Measurements from ENCODE around the gene STX16.

Gene STX16

GRCh38 chr20:58667975-58668374 is 16.9 kb downstream of the STX16 start:
- no peak for TF ChIP-seq JUND (IDR thresholded peaks at IDR 0.05; ENCODE audit: low read depth)
- in situ Hi-C loops (cut with HindIII; ENCODE audit: low pct_unique_long_range_greater_than_20kb, low sequenced_read_pairs): no loop called here
- no peak for DNase-seq (ENCODE audit: low read depth in 1 of 2, low spot score in 1 of 2)

DNA sequence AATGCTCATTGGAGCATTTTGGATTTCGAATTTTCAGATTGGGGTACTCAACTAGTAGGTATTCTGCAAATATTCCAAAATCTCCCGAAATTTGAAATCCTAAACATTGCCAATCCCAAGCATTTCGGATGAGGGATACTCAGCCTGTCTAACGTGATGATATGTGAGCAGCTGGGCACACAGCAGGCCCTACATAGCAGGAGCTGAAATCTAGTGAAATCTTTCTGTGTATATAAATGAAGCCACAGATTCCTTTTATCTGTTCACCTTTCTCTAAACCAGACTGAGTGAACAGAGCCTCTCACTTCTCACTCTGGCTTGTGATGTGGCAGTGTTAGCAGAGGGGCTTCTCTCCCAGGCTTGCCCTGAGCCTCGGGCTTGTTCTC is 17.8 kb downstream of the STX16 start:
- no peak for DNase-seq (ENCODE audit: low read depth in 1 of 2, low spot score in 1 of 2)
- TF ChIP-seq JUND (IDR thresholded peaks at IDR 0.05; ENCODE audit: low read depth): no peak
- in situ Hi-C loops (cut with HindIII; ENCODE audit: low pct_unique_long_range_greater_than_20kb, low sequenced_read_pairs): no loop called here

GRCh38 chr20:58669287-58670006 is 18.4 kb downstream of the STX16 start:
- DNase-seq (ENCODE audit: low read depth in 1 of 2, low spot score in 1 of 2): no peak
- TF ChIP-seq JUND (IDR thresholded peaks at IDR 0.05; ENCODE audit: low read depth): no peak
- in situ Hi-C loops (cut with HindIII; ENCODE audit: low pct_unique_long_range_greater_than_20kb, low sequenced_read_pairs): no loop called here

DNA sequence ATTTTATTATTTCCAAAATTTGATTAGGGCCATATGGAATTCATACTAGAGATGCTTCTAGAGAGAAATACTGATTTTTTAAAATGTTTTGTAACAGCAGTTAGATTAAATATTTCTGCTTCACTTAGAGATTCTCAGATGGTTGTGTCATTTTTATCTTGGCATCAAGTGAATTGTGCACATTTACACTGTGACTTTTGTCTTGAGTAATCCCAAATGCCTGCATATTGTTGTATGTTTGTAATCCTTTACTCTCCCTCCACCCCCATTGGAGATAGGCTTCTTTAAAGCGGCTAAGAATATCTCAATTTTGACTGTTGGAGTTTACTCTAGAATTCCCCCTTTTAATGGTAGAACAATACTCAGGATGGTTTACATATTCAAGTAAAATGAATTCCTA is 19.0 kb downstream of the STX16 start:
- DNase-seq (ENCODE audit: low read depth in 1 of 2, low spot score in 1 of 2): no peak
- no peak for TF ChIP-seq JUND (IDR thresholded peaks at IDR 0.05; ENCODE audit: low read depth)
- in situ Hi-C loops (cut with HindIII; ENCODE audit: low pct_unique_long_range_greater_than_20kb, low sequenced_read_pairs): no loop called here

DNA sequence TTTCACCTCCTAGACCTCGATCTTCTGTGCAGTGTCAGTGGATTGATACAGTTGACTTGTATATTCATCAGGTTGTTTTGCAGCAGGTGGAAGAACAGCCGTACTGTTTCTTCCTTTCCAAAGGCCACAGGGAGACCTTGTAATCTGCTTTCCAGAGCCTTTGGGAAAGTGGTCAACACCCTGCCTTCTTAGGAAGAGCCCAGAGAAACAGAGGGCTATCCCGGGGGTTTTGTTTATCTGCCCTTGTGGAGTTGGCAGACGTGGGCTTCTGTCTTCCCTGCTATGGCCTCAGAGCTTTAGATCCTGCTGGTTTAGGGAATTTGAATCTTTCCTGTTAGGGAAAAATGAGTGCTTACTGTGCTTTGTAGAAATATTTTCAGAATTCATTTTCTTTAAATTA is 19.6 kb downstream of the STX16 start:
- in situ Hi-C loops (cut with HindIII; ENCODE audit: low pct_unique_long_range_greater_than_20kb, low sequenced_read_pairs): no loop called here
- TF ChIP-seq JUND (IDR thresholded peaks at IDR 0.05; ENCODE audit: low read depth): no peak
- DNase-seq (ENCODE audit: low read depth in 1 of 2, low spot score in 1 of 2): no peak

- no peak for DNase-seq (ENCODE audit: low read depth in 1 of 2, low spot score in 1 of 2)
- no peak for TF ChIP-seq JUND (IDR thresholded peaks at IDR 0.05; ENCODE audit: low read depth)
- in situ Hi-C loops (cut with HindIII; ENCODE audit: low pct_unique_long_range_greater_than_20kb, low sequenced_read_pairs): no loop called here
These were observed 22.0 kb downstream of the STX16 start for GRCh38 chr20:58673119-58673518.

GRCh38 chr20:58675146-58675584 is 24.1 kb downstream of the STX16 start:
- no peak for DNase-seq (ENCODE audit: low read depth in 1 of 2, low spot score in 1 of 2)
- TF ChIP-seq JUND (IDR thresholded peaks at IDR 0.05; ENCODE audit: low read depth): no peak
- in situ Hi-C loops (cut with HindIII; ENCODE audit: low pct_unique_long_range_greater_than_20kb, low sequenced_read_pairs): no loop called here

DNA sequence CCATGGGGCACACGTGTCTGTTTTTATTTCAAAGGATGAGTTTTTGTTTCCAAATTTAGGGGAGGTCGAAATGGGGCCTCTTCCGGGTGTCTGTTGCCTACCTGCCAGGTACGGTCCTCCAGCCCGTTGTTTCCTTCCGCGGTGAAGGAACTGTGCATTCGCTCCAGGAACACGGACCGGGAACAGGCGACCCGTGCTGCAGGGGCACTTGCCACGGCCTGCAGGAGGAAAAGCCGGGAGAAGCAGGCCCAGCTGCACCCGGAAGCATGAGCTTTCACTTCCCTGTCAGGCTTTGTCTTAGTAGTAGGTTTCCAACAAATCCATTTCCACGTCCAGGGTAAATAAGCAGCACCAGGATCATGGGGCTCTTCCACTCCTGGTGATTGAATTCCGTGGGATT is 24.6 kb downstream of the STX16 start:
- in situ Hi-C loops (cut with HindIII; ENCODE audit: low pct_unique_long_range_greater_than_20kb, low sequenced_read_pairs): no loop called here
- DNase-seq (ENCODE audit: low read depth in 1 of 2, low spot score in 1 of 2): no peak
- TF ChIP-seq JUND (IDR thresholded peaks at IDR 0.05; ENCODE audit: low read depth): no peak

DNA sequence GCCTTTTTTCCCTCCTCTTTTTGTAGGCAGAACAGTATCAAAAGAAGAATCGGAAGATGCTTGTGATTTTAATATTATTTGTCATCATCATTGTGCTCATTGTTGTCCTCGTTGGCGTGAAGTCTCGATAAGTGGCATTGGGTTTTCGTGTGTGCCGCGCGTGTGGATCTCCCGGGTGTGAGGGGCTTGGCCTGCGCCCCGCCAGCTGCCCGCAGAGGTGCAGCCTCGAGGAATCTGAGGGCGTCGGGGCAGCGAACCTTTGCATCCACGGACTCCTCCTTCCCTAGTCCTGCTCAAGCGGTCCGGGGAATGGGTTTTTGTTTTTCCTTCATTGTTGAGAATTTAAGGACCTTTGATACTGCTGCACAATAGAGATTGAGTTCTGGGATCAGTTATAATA is 25.1 kb downstream of the STX16 start:
- in situ Hi-C loops (cut with HindIII; ENCODE audit: low pct_unique_long_range_greater_than_20kb, low sequenced_read_pairs): no loop called here
- no peak for DNase-seq (ENCODE audit: low read depth in 1 of 2, low spot score in 1 of 2)
- no peak for TF ChIP-seq JUND (IDR thresholded peaks at IDR 0.05; ENCODE audit: low read depth)

GRCh38 chr20:58677079-58677604 is 26.1 kb downstream of the STX16 start:
- no peak for DNase-seq (ENCODE audit: low read depth in 1 of 2, low spot score in 1 of 2)
- in situ Hi-C loops (cut with HindIII; ENCODE audit: low pct_unique_long_range_greater_than_20kb, low sequenced_read_pairs): no loop called here
- TF ChIP-seq JUND (IDR thresholded peaks at IDR 0.05; ENCODE audit: low read depth): no peak

DNA sequence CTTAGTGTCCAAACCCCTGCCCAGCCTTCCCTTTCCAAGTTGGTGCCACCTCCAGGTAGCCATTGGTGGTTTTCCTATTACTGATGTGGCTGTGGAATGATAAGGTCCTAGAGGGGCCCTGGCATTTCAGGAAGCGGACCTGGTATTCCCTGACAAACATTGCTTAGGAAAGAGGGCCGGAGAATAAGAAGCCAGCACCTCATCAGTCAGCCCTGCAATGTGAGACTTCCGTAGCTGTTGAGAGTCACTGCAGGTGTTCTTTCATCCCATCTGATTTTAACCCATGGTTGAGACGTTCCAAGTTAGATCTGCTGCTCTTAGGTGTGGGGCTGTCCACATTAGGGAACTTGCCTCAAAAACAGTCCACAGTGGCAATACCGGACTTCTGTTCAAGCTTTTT is 26.7 kb downstream of the STX16 start:
- in situ Hi-C loops (cut with HindIII; ENCODE audit: low pct_unique_long_range_greater_than_20kb, low sequenced_read_pairs): no loop called here
- no peak for TF ChIP-seq JUND (IDR thresholded peaks at IDR 0.05; ENCODE audit: low read depth)
- no peak for DNase-seq (ENCODE audit: low read depth in 1 of 2, low spot score in 1 of 2)

GRCh38 chr20:58678806-58679205 is 27.7 kb downstream of the STX16 start:
- TF ChIP-seq JUND (IDR thresholded peaks at IDR 0.05; ENCODE audit: low read depth): no peak
- in situ Hi-C loops (cut with HindIII; ENCODE audit: low pct_unique_long_range_greater_than_20kb, low sequenced_read_pairs): no loop called here
- no peak for DNase-seq (ENCODE audit: low read depth in 1 of 2, low spot score in 1 of 2)

DNA sequence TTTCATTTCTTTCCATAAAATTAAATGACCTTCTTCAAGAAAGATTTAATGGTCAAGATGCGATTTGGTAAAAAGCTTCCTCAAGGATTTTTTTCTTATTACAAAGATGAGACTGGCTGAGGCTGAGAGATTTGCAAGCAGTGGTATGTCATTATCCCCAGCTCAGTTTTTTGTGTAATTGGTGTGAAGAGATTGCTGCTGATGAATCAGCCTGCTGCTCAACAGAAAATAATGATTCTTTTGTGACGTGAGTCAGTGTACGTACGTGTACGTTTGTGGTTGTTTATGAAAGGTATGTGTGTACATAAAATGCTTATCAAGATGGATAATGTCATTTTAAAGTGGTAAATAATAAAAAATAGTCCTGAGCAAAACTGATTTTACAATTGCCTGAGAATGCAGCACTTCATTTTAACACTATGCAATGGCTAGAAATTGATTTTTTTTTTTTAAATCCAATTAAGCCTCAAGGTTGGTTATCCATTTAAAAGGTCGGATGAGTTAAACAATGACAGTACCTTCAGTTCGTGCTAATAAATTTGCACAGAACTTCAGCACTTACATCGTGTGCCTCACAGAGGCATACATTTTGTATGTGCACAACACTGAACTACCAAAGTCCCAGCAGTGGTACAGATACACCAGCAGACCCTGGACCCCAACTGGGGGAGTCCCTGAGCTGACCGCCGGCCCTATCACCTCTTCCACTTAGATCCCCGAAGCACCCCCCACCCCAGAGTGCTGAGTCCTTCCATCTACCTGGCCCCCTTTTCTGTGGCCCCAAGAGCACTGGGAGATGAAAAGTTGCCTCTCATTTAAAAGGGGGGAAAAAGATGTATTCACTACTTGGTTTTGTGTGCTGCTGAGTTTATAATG is 31.8 kb downstream of the STX16 start:
- in situ Hi-C loops (cut with HindIII; ENCODE audit: low pct_unique_long_range_greater_than_20kb, low sequenced_read_pairs): no loop called here
- no peak for DNase-seq (ENCODE audit: low read depth in 1 of 2, low spot score in 1 of 2)
- no peak for TF ChIP-seq JUND (IDR thresholded peaks at IDR 0.05; ENCODE audit: low read depth)
